HL-60 (cell line): ENCODE data around the gene SLC41A3.

Source experiments
- GABPA ChIP-seq: IDR thresholded peaks from 2 replicates; pipeline ENCODE4 v1.6.1; 2012; ENCODE audit warnings: low read depth
- POLR2AphosphoS5 ChIP-seq: IDR thresholded peaks from 2 replicates; pipeline ENCODE4 v1.6.1; 2012; ENCODE audit warnings: low read depth
- SPI1 ChIP-seq: IDR thresholded peaks from 2 replicates; pipeline ENCODE4 v1.6.1; 2012; ENCODE audit warnings: low read depth, mild to moderate bottlenecking, borderline replicate concordance
- TF ChIP-seq, protein P1 (sequence below): IDR thresholded peaks from one replicate; pipeline ENCODE4 v1.5.1; 2011; ENCODE audit warnings: low read length, control low read depth, inconsistent platforms; ENCODE audit not compliant: insufficient read depth
- TF ChIP-seq, protein P2 (sequence below): IDR thresholded peaks from 2 replicates; pipeline ENCODE4 v1.6.1; 2012; ENCODE audit warnings: low read depth; ENCODE audit not compliant: insufficient replicate concordance

DNA sequence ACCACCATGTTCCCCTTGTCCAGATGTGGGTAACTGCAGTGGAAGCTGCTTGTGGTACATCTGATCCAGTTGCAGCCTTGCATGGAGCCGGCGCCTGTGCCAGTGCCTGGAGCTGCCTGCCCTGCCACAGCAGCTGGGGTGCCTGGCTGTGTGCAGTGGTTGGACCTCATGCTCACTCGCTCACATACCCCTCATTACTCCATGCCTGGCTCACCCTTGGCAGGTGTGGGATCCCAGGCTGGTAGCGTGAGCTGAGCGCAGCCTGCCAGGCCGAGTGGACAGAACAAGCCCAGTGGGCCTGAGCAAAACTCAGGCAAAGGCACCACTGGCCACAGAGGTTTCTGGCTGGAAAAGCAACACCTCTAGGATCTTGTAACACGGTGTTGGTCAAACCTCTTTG is 79.2 kb downstream of the SLC41A3 start:
- TF ChIP-seq, protein P1, sequence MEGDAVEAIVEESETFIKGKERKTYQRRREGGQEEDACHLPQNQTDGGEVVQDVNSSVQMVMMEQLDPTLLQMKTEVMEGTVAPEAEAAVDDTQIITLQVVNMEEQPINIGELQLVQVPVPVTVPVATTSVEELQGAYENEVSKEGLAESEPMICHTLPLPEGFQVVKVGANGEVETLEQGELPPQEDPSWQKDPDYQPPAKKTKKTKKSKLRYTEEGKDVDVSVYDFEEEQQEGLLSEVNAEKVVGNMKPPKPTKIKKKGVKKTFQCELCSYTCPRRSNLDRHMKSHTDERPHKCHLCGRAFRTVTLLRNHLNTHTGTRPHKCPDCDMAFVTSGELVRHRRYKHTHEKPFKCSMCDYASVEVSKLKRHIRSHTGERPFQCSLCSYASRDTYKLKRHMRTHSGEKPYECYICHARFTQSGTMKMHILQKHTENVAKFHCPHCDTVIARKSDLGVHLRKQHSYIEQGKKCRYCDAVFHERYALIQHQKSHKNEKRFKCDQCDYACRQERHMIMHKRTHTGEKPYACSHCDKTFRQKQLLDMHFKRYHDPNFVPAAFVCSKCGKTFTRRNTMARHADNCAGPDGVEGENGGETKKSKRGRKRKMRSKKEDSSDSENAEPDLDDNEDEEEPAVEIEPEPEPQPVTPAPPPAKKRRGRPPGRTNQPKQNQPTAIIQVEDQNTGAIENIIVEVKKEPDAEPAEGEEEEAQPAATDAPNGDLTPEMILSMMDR = no peak
- TF ChIP-seq POLR2AphosphoS5 (no peak), GABPA (no peak), SPI1 (no peak)
- TF ChIP-seq, protein P2, sequence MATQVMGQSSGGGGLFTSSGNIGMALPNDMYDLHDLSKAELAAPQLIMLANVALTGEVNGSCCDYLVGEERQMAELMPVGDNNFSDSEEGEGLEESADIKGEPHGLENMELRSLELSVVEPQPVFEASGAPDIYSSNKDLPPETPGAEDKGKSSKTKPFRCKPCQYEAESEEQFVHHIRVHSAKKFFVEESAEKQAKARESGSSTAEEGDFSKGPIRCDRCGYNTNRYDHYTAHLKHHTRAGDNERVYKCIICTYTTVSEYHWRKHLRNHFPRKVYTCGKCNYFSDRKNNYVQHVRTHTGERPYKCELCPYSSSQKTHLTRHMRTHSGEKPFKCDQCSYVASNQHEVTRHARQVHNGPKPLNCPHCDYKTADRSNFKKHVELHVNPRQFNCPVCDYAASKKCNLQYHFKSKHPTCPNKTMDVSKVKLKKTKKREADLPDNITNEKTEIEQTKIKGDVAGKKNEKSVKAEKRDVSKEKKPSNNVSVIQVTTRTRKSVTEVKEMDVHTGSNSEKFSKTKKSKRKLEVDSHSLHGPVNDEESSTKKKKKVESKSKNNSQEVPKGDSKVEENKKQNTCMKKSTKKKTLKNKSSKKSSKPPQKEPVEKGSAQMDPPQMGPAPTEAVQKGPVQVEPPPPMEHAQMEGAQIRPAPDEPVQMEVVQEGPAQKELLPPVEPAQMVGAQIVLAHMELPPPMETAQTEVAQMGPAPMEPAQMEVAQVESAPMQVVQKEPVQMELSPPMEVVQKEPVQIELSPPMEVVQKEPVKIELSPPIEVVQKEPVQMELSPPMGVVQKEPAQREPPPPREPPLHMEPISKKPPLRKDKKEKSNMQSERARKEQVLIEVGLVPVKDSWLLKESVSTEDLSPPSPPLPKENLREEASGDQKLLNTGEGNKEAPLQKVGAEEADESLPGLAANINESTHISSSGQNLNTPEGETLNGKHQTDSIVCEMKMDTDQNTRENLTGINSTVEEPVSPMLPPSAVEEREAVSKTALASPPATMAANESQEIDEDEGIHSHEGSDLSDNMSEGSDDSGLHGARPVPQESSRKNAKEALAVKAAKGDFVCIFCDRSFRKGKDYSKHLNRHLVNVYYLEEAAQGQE = no peak
